Parathyroid adenoma (tissue), 2 donors: ENCODE measurements around the gene MYCL.

Experiments
- H2AFZ ChIP-seq: fragments of 300-600 bp; sonication (generic); one replicate; pipeline ENCODE4 v1.7.0; 2017; ENCODE audit warnings: antibody characterized with exemption, mild to moderate bottlenecking
- H3K27ac ChIP-seq: fragments of 300-600 bp; sonication (generic); one replicate; pipeline ENCODE4 v1.7.0; 2017
- H3K27me3 ChIP-seq: fragments of 300-600 bp; sonication (generic); one replicate; pipeline ENCODE4 v1.7.0; 2017; ENCODE audit warnings: low read length; ENCODE audit not compliant: control insufficient read depth, insufficient read depth
- H3K36me3 ChIP-seq: fragments of 300-600 bp; sonication (generic); one replicate; pipeline ENCODE4 v1.7.0; 2017; ENCODE audit warnings: low read length; ENCODE audit not compliant: control insufficient read depth, insufficient read depth
- H3K4me1 ChIP-seq: fragments of 300-600 bp; sonication (generic); one replicate; pipeline ENCODE4 v1.7.0; 2017; ENCODE audit warnings: control low read depth
- H3K4me2 ChIP-seq: fragments of 300-600 bp; sonication (generic); one replicate; pipeline ENCODE4 v1.7.0; 2017; ENCODE audit warnings: low read length
- H3K4me3 ChIP-seq: fragments of 300-600 bp; sonication (generic); one replicate; pipeline ENCODE4 v1.7.0; 2017; ENCODE audit warnings: low read depth, low read length
- H3K79me2 ChIP-seq: fragments of 300-600 bp; sonication (generic); one replicate; pipeline ENCODE4 v1.7.0; 2017; ENCODE audit warnings: control low read depth
- H3K9ac ChIP-seq: fragments of 300-600 bp; sonication (generic); one replicate; pipeline ENCODE4 v1.7.0; 2017; ENCODE audit warnings: mild to moderate bottlenecking
- H3K9me3 ChIP-seq: fragments of 300-600 bp; sonication (generic); one replicate; pipeline ENCODE4 v1.7.0; 2017; ENCODE audit warnings: low read length; ENCODE audit not compliant: control insufficient read depth
- TF ChIP-seq, protein P1 (sequence below): fragments of 300-600 bp; sonication (generic); IDR thresholded peaks from one replicate; pipeline ENCODE4 v1.7.0; 2017; ENCODE audit warnings: antibody characterized with exemption, mild to moderate bottlenecking
- donor health status: primary hyperparathyroidism.

Gene MYCL

DNA sequence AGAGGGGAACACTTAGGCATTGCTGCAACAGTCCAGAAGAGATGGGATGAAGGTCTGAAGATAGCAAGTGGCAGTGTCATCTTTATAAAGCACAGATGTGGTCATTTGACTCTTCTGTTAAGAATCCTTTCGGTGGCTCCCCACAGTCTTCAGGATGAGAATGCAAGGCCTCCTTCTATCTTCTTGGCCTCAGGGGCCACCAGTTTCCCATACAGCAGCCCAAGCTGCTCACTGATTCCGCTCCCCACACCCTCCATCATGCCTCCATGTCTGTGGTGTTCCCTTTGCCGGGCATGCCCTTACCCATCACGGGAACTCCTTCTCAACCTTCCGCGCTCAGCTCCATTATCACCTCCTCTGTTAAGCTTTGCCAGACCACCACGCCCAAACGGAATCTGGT is 37.1 kb upstream of the MYCL start:
- no peak overlapping the region for H3K4me3 ChIP-seq
- no peak overlapping the region for H2AFZ ChIP-seq
- no peaks in the 10 kb centered on the region for H3K9me3 ChIP-seq
- no peaks in the 10 kb centered on the region for H3K36me3 ChIP-seq
- H3K9ac ChIP-seq: no peak overlapping the region
- H3K27me3 ChIP-seq: no peaks in the 10 kb centered on the region
- H3K4me2 ChIP-seq: no peak overlapping the region
- TF ChIP-seq, protein P1, sequence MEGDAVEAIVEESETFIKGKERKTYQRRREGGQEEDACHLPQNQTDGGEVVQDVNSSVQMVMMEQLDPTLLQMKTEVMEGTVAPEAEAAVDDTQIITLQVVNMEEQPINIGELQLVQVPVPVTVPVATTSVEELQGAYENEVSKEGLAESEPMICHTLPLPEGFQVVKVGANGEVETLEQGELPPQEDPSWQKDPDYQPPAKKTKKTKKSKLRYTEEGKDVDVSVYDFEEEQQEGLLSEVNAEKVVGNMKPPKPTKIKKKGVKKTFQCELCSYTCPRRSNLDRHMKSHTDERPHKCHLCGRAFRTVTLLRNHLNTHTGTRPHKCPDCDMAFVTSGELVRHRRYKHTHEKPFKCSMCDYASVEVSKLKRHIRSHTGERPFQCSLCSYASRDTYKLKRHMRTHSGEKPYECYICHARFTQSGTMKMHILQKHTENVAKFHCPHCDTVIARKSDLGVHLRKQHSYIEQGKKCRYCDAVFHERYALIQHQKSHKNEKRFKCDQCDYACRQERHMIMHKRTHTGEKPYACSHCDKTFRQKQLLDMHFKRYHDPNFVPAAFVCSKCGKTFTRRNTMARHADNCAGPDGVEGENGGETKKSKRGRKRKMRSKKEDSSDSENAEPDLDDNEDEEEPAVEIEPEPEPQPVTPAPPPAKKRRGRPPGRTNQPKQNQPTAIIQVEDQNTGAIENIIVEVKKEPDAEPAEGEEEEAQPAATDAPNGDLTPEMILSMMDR: no peak
- no peaks in the 10 kb centered on the region for H3K79me2 ChIP-seq
- H3K27ac ChIP-seq: no peak overlapping the region
- H3K4me1 ChIP-seq: no peaks in the 10 kb centered on the region

DNA sequence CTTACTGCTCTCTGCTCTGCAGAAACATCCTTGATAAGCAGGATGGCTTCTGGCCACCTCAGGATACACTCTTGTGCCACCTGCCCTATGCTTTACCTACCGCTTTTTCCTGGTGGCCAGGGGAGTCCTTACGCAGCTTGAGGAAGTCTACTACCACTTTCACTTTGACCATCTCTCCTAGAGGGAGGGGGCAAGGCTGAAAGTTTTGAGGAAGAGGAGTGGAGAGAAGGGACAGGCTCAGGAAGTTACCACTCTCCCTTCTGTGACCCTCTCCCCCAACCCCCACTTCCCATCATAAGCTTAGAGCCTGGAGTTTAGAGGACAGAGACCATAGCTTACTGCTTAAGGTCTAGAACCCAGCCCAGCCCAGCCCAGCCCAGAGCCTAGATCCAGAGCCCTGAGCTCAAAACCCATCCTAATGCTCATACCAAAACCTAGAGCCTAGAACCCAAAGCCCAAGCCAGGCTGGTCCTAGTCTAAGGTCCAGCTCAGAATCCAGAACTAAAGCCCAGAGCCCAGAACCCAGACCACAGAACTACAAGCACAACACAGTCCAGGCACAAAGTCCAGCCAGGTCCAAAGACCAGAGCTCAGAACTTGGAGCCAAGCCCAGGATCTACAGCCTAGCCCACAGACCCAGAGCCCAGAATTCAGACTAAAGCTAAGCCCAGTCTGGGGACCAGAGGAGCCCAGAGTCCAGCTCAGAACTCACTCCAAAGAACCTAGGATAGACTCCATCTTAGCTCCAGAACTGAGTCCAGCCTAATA is 35.2 kb upstream of the MYCL start:
- TF ChIP-seq, protein P1: no peak

DNA sequence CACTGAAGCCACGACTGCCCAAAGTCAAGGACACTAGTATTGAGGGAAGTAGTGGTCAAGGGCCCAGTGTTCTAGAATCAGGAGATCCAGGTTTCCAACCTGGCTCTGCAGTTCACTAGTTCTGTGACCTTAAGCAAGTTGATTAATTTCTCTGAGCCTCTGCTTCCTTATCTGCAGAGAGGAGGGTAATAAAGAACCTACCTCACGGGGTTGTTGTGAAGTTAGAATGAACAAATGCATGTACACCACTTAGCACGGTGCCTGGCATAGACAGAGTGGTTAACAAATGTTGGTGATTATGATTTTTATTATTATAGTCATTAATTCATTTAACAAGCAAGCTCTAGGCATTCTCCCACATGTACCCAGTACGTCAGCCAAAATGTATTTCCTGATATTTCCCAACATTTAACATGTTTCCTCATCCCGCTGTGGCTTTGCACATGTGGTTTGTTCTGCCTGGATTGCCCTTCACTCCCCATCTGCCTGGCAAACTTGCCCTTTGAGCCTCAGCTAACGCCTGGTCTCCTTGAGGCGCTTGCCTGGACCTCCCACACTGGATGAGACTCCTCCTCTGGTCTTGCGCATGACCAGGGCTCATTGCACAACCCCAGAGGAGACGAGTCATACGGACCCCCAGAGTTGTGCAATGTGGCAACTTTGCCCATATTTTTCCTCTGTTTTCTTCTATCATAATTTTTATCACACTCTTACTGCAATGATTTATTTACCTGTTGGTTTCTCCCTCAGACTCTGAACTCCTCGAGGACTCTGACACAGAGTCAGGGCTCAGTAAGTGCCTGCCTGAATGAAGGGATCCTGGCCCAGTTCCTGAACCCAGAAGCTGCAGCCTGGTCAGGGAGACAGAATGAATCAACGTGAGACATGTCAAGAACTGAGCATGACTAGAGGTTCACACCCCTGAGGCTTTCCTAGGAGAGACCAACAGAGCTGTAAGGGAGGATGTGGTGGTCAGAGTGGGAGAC is 32.5 kb upstream of the MYCL start:
- H3K4me1 ChIP-seq: no peaks in the 10 kb centered on the region
- H3K27me3 ChIP-seq: no peaks in the 10 kb centered on the region
- H3K9me3 ChIP-seq: no peaks in the 10 kb centered on the region
- no peak overlapping the region for H3K27ac ChIP-seq
- no peaks in the 10 kb centered on the region for H3K79me2 ChIP-seq
- H2AFZ ChIP-seq: no peak overlapping the region
- H3K4me2 ChIP-seq: no peak overlapping the region
- H3K9ac ChIP-seq: no peak overlapping the region
- TF ChIP-seq, protein P1: no peak
- no peak overlapping the region for H3K4me3 ChIP-seq
- no peaks in the 10 kb centered on the region for H3K36me3 ChIP-seq

More for the DNA sequence above, 35.2 kb upstream of the MYCL start:
- Histone ChIP-seq H3K4me3 (no peak overlapping the region), H3K79me2 (no peaks in the 10 kb centered on the region), H3K9ac (no peak overlapping the region), H3K4me2 (no peak overlapping the region), H3K9me3 (no peaks in the 10 kb centered on the region), H3K4me1 (no peaks in the 10 kb centered on the region), H3K36me3 (no peaks in the 10 kb centered on the region), H3K27ac (no peak overlapping the region), H2AFZ (no peak overlapping the region), H3K27me3 (no peaks in the 10 kb centered on the region)

DNA sequence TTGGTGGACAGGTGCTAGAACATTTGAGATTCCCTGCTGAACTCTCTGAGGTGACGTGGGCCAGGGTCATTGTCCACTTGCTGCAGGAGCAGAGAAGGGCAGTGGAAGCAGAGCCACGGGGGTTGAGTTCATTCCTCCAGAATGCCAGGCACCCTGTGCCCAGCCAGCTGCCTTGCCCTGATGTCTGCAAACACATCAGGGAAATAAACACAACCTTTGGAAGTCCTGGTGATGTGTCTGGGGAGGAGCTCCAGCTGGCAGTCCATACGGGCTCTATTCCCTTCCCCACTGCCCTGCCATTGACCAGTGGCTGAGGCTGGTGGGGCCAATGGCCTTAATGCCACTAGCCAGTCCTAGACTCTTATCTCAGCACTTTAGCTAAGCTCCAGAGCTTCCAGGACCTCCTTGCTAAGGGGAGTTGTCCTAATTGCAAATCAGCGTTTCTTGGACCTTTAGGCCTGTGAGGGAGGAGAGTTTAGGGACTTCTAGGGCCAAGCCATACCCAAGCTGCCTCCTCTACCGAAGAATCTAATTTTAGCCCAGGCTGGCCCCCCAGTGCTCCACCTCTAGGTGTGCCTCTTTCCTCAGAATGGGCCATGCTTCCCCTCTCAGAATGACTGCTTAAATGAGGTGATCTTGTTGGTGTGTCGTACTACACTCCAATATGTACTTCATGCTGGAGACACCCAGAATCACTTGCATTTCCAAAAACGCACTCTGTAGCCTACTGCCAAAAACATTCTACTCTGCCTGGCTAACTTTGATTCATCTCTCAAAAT is 27.3 kb upstream of the MYCL start:
- TF ChIP-seq, protein P1: no peak
- H3K36me3 ChIP-seq: no peaks in the 10 kb centered on the region
- no peak overlapping the region for H3K27ac ChIP-seq
- H3K79me2 ChIP-seq: no peaks in the 10 kb centered on the region
- no peak overlapping the region for H3K4me3 ChIP-seq
- H2AFZ ChIP-seq: no peak overlapping the region
- H3K4me1 ChIP-seq: no peaks in the 10 kb centered on the region
- H3K9ac ChIP-seq: no peak overlapping the region
- no peak overlapping the region for H3K4me2 ChIP-seq
- no peaks in the 10 kb centered on the region for H3K27me3 ChIP-seq
- no peaks in the 10 kb centered on the region for H3K9me3 ChIP-seq
